Stimulated activated CD8-positive, alpha-beta memory T cell treated with anti-CD3 and anti-CD28 coated beads, Interleukin-15, amount 100 ng/mL, for 1 hour (primary cell): ENCODE measurements around the gene USP17L13.
"Not testable (repeated sequence)": the region's sequence is repeated elsewhere in the genome, so short reads cannot be mapped to it uniquely, and the experiment has no call there.

Experiments
- DNase-seq: peaks from one replicate; pipeline ENCODE4 v3.0.0-alpha.2; 2020; ENCODE audit warnings: low read depth

The USP17L13 gene, protein sequence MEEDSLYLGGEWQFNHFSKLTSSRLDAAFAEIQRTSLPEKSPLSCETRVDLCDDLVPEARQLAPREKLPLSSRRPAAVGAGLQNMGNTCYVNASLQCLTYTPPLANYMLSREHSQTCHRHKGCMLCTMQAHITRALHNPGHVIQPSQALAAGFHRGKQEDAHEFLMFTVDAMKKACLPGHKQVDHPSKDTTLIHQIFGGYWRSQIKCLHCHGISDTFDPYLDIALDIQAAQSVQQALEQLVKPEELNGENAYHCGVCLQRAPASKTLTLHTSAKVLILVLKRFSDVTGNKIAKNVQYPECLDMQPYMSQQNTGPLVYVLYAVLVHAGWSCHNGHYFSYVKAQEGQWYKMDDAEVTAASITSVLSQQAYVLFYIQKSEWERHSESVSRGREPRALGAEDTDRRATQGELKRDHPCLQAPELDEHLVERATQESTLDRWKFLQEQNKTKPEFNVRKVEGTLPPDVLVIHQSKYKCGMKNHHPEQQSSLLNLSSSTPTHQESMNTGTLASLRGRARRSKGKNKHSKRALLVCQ

DNA sequence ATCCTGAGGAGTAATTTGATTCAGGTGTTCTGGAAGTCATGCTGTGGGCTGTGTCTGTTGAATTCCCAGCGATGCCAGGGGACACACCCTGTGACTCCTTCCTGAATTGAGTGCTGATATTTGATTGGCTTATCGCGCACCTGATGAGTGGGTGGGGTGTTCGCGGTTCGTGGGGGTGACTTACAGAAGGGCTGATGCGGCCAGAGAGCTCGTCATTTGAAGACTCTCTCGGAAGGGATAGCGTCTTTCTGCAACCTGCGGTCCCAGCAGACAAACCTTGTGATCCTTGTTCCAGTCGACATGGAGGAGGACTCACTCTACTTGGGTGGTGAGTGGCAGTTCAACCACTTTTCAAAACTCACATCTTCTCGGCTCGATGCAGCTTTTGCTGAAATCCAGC lies at the start of gene USP17L13:
Gene USP17L13 (plus strand): TSS at position 301 of the 400 bp plus-strand sequence. CDS start 0 bp downstream, at position 301.
- not testable (repeated sequence) for DNase-seq

GRCh38 chr4:9210357-9210756 lies 14.3 kb upstream of the USP17L13 start, which contains the start of gene USP17L10:
USP17L10 (plus strand) TSS chr4:9210657; CDS start chr4:9210657, 0 bp downstream.
- DNase-seq, result not testable (repeated sequence)

- not testable (repeated sequence) for DNase-seq
Measured at GRCh38 chr4:9214701-9215100, 10.0 kb upstream of the USP17L13 start.

GRCh38 chr4:9215105-9215504 lies 9.6 kb upstream of the USP17L13 start, which contains the start of gene USP17L11:
USP17L11 (plus strand) TSS chr4:9215405; CDS start chr4:9215405, 0 bp downstream.
- DNase-seq, result not testable (repeated sequence)

GRCh38 chr4:9219852-9220251 lies 4.8 kb upstream of the USP17L13 start, which contains the start of gene USP17L12:
USP17L12 (plus strand) TSS chr4:9220152; CDS start chr4:9220152, 0 bp downstream.
- not testable (repeated sequence) for DNase-seq

- DNase-seq, result not testable (repeated sequence)
Measured at GRCh38 chr4:9230249-9230648, 5.6 kb downstream of the USP17L13 start.

GRCh38 chr4:9234085-9234484 lies 9.4 kb downstream of the USP17L13 start, which contains the start of gene USP17L15:
USP17L15 (plus strand) TSS chr4:9234385; CDS start chr4:9234385, 0 bp downstream.
- not testable (repeated sequence) for DNase-seq

DNA sequence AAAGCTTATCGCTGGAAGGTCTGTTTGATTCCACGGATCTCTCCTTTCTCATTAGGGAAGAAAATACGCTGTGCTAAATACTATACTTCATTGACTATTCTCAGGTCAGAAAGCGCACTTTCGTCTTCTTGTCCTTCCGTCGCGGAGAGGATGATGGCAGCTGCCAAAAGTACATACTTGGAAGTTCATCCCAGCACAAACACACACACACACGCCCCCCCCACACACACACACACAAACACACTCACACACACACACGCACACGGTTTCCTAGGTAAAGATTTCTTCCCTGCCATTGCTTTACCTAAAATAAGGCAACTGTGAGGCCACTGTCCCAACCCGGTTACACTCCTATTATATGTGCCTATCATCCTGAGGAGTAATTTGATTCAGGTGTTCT lies 13.8 kb downstream of the USP17L13 start:
- DNase-seq, result not testable (repeated sequence)

DNA sequence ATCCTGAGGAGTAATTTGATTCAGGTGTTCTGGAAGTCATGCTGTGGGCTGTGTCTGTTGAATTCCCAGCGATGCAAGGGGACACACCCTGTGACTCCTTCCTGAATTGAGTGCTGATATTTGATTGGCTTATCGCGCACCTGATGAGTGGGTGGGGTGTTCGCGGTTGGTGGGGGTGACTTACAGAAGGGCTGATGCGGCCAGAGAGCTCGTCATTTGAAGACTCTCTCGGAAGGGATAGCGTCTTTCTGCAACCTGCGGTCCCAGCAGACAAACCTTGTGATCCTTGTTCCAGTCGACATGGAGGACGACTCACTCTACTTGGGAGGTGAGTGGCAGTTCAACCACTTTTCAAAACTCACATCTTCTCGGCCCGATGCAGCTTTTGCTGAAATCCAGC lies 18.9 kb downstream of the USP17L13 start, which contains the start of gene USP17L17:
Gene USP17L17 (plus strand): TSS at position 301 of the 400 bp plus-strand sequence. CDS start 0 bp downstream, at position 301.
- not testable (repeated sequence) for DNase-seq

DNA sequence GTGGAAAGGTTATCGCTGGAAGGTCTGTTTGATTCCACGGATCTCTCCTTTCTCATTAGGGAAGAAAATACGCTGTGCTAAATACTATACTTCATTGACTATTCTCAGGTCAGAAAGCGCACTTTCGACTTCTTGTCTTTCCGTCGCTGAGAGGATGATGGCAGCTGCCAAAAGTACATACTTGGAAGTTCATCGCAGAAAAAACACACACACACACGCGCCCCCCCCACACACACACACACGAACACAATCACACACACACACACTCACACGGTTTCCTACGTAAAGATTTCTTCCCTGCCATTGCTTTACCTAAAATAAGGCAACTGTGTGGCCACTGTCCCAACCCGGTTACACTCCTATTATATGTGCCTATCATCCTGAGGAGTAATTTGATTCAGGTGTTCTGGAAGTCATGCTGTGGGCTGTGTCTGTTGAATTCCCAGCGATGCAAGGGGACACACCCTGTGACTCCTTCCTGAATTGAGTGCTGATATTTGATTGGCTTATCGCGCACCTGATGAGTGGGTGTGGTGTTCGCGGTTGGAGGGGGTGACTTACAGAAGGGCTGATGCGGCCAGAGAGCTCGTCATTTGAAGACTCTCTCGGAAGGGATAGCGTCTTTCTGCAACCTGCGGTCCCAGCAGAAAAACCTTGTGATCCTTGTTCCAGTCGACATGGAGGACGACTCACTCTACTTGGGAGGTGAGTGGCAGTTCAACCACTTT lies 23.4 kb downstream of the USP17L13 start, which contains the start of gene USP17L18:
Gene USP17L18 (plus strand): TSS at position 678 of the 728 bp plus-strand sequence. CDS start 0 bp downstream, at position 678.
- DNase-seq, result not testable (repeated sequence)

- not testable (repeated sequence) for DNase-seq
Measured at GRCh38 chr4:9253078-9253477, 28.4 kb downstream of the USP17L13 start, which contains the start of gene USP17L19. USP17L19 (plus strand) TSS chr4:9253378; CDS start chr4:9253378, 0 bp downstream.

DNA sequence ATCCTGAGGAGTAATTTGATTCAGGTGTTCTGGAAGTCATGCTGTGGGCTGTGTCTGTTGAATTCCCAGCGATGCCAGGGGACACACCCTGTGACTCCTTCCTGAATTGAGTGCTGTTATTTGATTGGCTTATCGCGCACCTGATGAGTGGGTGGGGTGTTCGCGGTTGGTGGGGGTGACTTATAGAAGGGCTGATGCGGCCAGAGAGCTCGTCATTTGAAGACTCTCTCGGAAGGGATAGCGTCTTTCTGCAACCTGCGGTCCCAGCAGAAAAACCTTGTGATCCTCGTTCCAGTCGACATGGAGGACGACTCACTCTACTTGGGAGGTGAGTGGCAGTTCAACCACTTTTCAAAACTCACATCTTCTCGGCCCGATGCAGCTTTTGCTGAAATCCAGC lies 33.1 kb downstream of the USP17L13 start, which contains the start of gene USP17L20:
Gene USP17L20 (plus strand): TSS at position 301 of the 400 bp plus-strand sequence. CDS start 0 bp downstream, at position 301.
- not testable (repeated sequence) for DNase-seq

- not testable (repeated sequence) for DNase-seq
Measured at GRCh38 chr4:9262572-9262971, 37.9 kb downstream of the USP17L13 start, which contains the start of gene USP17L21. USP17L21 (plus strand) TSS chr4:9262872; CDS start chr4:9262872, 0 bp downstream.

GRCh38 chr4:9267319-9267718 lies 42.6 kb downstream of the USP17L13 start, which contains the start of gene USP17L22:
USP17L22 (plus strand) TSS chr4:9267619; CDS start chr4:9267619, 0 bp downstream.
- not testable (repeated sequence) for DNase-seq

GRCh38 chr4:9271719-9272118 lies 47.0 kb downstream of the USP17L13 start:
- not testable (repeated sequence) for DNase-seq
